GM18507 (cell line): ENCODE measurements around the gene RUNX2.
"Not testable (repeated sequence)": the region's sequence is repeated elsewhere in the genome, so short reads cannot be mapped to it uniquely, and the experiment has no call there.

Experiments used
- DNase-seq: peaks from one replicate; pipeline ENCODE4 v3.0.0; 2011; ENCODE audit warnings: low read depth; ENCODE audit not compliant: insufficient read length; ENCODE audit errors: extremely low spot score
- FAIRE-seq: peaks from 2 replicates; lab custom pipeline; 2011; peaks lifted over from hg19 to GRCh38; lab: Jason Lieb, UNC

The RUNX2 gene

GRCh38 chr6:45447716-45448115 is 119.6 kb downstream of the RUNX2 start:
- no peak for DNase-seq
- FAIRE-seq: no peak

GRCh38 chr6:45448417-45449389 is 120.6 kb downstream of the RUNX2 start:
- FAIRE-seq: no peak
- no peak for DNase-seq

GRCh38 chr6:45450132-45450531 is 122.0 kb downstream of the RUNX2 start:
- FAIRE-seq: no peak

GRCh38 chr6:45450831-45451230 is 122.7 kb downstream of the RUNX2 start:
- FAIRE-seq (no peak), DNase-seq (no peak)

More at GRCh38 chr6:45450132-45450531, 122.0 kb downstream of the RUNX2 start:
- no peak for DNase-seq

GRCh38 chr6:45454008-45454911 is 126.1 kb downstream of the RUNX2 start:
- DNase-seq: no peak

GRCh38 chr6:45455408-45455807 is 127.3 kb downstream of the RUNX2 start:
- FAIRE-seq (no peak), DNase-seq (no peak)

More at GRCh38 chr6:45454008-45454911, 126.1 kb downstream of the RUNX2 start:
- FAIRE-seq: no peak

GRCh38 chr6:45457141-45457540 is 129.0 kb downstream of the RUNX2 start:
- FAIRE-seq: no peak

GRCh38 chr6:45458672-45459071 is 130.5 kb downstream of the RUNX2 start:
- DNase-seq (no peak), FAIRE-seq (no peak)

More at GRCh38 chr6:45457141-45457540, 129.0 kb downstream of the RUNX2 start:
- DNase-seq: no peak

GRCh38 chr6:45460166-45460565 is 132.0 kb downstream of the RUNX2 start:
- DNase-seq (no peak), FAIRE-seq (no peak)

GRCh38 chr6:45461486-45461885 is 133.4 kb downstream of the RUNX2 start:
- DNase-seq (no peak), FAIRE-seq (no peak)

- DNase-seq (no peak), FAIRE-seq (no peak)
Measured at GRCh38 chr6:45462190-45463134, 134.3 kb downstream of the RUNX2 start.

- FAIRE-seq: no peak
- DNase-seq: no peak
Measured at GRCh38 chr6:45464685-45465084, 136.6 kb downstream of the RUNX2 start.

GRCh38 chr6:45466686-45467085 is 138.6 kb downstream of the RUNX2 start:
- FAIRE-seq (no peak), DNase-seq (no peak)

- not testable (repeated sequence) for DNase-seq, FAIRE-seq
Measured at GRCh38 chr6:45467417-45467816, 139.3 kb downstream of the RUNX2 start.

- FAIRE-seq (no peak), DNase-seq (no peak)
Measured at GRCh38 chr6:45467853-45468252, 139.7 kb downstream of the RUNX2 start.

GRCh38 chr6:45469663-45470062 is 141.5 kb downstream of the RUNX2 start:
- no peak for FAIRE-seq

GRCh38 chr6:45470131-45470738 is 142.1 kb downstream of the RUNX2 start:
- no peak for FAIRE-seq
- DNase-seq: no peak

More at GRCh38 chr6:45469663-45470062, 141.5 kb downstream of the RUNX2 start:
- DNase-seq: no peak

- FAIRE-seq (no peak), DNase-seq (no peak)
Measured at GRCh38 chr6:45472382-45472781, 144.3 kb downstream of the RUNX2 start.
